A549 (cell line): Measurements from ENCODE around the gene WNT1. TPM values are rescaled to one million over a fixed set of nuclear protein-coding genes. Genes with fewer than 3 reads are reported as not detected.

Source experiments
- ATAC-seq, 2 experiments: fragments of 200-7000 bp in 1 of 2; fragments of >200 bp in 1 of 2; cut with Nextera tagmentation in 1 of 2; cut with Tn5 transposase in 1 of 2; 3 replicates each; pipeline versions ENCODE4 v1.8.0 to v1.9.1; 2018 to 2020; ENCODE audit warnings: mild to moderate bottlenecking in 1 of 2, moderate library complexity in 1 of 2
- CTCF ChIA-PET: fragments of 300-600 bp; sonication (Branson Sonifier 250); formaldehyde crosslinking; extraction: SDS; loops from one replicate; lab custom pipeline; 2021; ENCODE audit warnings: antibody characterized with exemption, inconsistent platforms; lab: Yijun Ruan, JAX
- POLR2A ChIA-PET: fragments of 350-600 bp; formaldehyde crosslinking; extraction: SDS; loops from one replicate; lab custom pipeline; 2021; ENCODE audit warnings: antibody characterized with exemption, inconsistent platforms; lab: Yijun Ruan, JAX
- DNase-seq, 2 experiments: peaks; one replicate each; pipeline versions ENCODE4 v3.0.0 to v3.0.0-alpha.2; 2011 to 2016; ENCODE audit warnings: low read depth in 1 of 2, low spot score in 1 of 2
- FAIRE-seq: peaks from 2 replicates; lab custom pipeline; 2011; peaks lifted over from hg19 to GRCh38; lab: Jason Lieb, UNC
- H3K27ac ChIP-seq, 2 experiments: fragments of >200 bp; sonication (Bioruptor Twin); formaldehyde crosslinking; 3 replicates each; pipeline ENCODE4 v1.5.1; 2016 to 2017
- H3K4me1 ChIP-seq: fragments of >200 bp; sonication (Bioruptor Twin); formaldehyde crosslinking; 3 replicates; pipeline ENCODE4 v1.6.1; 2016
- H3K4me2 ChIP-seq: fragments of >200 bp; sonication (Bioruptor Twin); formaldehyde crosslinking; 3 replicates; pipeline ENCODE4 v1.6.1; 2016
- H3K4me3 ChIP-seq: fragments of >200 bp; sonication (Bioruptor Twin); formaldehyde crosslinking; 3 replicates; pipeline ENCODE4 v1.5.1; 2016
- H3K9me3 ChIP-seq: fragments of >200 bp; sonication (Bioruptor Twin); formaldehyde crosslinking; 3 replicates; pipeline ENCODE4 v1.6.1; 2016
- ATOH8 ChIP-seq: fragments of 250-450 bp; sonication (Bioruptor Pico); IDR thresholded peaks from 2 replicates; pipeline ENCODE4 v1.5.0; 2020; ENCODE audit warnings: low read depth, mild to moderate bottlenecking, moderate library complexity
- CEBPB ChIP-seq, 2 experiments: fragments of >200 bp in 1 of 2; sonication (Bioruptor Twin) in 1 of 2; formaldehyde crosslinking in 1 of 2; IDR thresholded peaks; 2 replicates each; pipeline ENCODE4 v1.6.1; 2012 to 2016
- CHD2 ChIP-seq: fragments of 150-350 bp; IDR thresholded peaks from 2 replicates; pipeline ENCODE4 v1.6.1; 2014; ENCODE audit warnings: low read length; ENCODE audit not compliant: partially characterized antibody
- CHD4 ChIP-seq: fragments of 200-600 bp; sonication (generic); IDR thresholded peaks from 2 replicates; pipeline ENCODE4 v1.6.1; 2016; ENCODE audit warnings: antibody characterized with exemption, mild to moderate bottlenecking, borderline replicate concordance
- E2F6 ChIP-seq: IDR thresholded peaks from 2 replicates; pipeline ENCODE4 v1.6.1; 2012; ENCODE audit warnings: low read depth, borderline replicate concordance
- EHMT2 ChIP-seq: fragments of 200-600 bp; sonication (generic); IDR thresholded peaks from 2 replicates; pipeline ENCODE4 v1.6.1; 2016; ENCODE audit warnings: antibody characterized with exemption, low read depth, mild to moderate bottlenecking, moderate library complexity
- FOSL2 ChIP-seq, 2 experiments: fragments of 450-650 bp in 1 of 2; fragments of >200 bp in 1 of 2; sonication (Bioruptor Twin) in 1 of 2; formaldehyde crosslinking; IDR thresholded peaks; 2 replicates each; pipeline versions ENCODE4 v1.5.0 to v1.6.1; 2016 to 2020; ENCODE audit warnings: mild to moderate bottlenecking in 1 of 2, moderate library complexity in 1 of 2
- FOXS1 ChIP-seq: fragments of 250-450 bp; sonication (Bioruptor Pico); IDR thresholded peaks from 2 replicates; pipeline ENCODE4 v1.5.0; 2020; ENCODE audit warnings: mild to moderate bottlenecking, moderate library complexity
- HEYL ChIP-seq: fragments of 250-450 bp; sonication (Bioruptor Pico); IDR thresholded peaks from 2 replicates; pipeline ENCODE4 v1.8.0; 2021; ENCODE audit warnings: mild to moderate bottlenecking, moderate library complexity
- HMGXB4 ChIP-seq: fragments of 250-450 bp; sonication (Bioruptor Pico); IDR thresholded peaks from 2 replicates; pipeline ENCODE4 v1.5.0; 2021; ENCODE audit warnings: mild to moderate bottlenecking, moderate library complexity, borderline replicate concordance
- HOXA7 ChIP-seq: fragments of 250-450 bp; sonication (Bioruptor Pico); IDR thresholded peaks from 2 replicates; pipeline ENCODE4 v1.5.0; 2020; ENCODE audit warnings: mild to moderate bottlenecking, moderate library complexity
- JUN ChIP-seq, 2 experiments: fragments of >200 bp; sonication (Bioruptor Twin); formaldehyde crosslinking; IDR thresholded peaks; 2 replicates in 1 of 2; 3 replicates in 1 of 2; pipeline ENCODE4 v1.6.1; 2016 to 2017
- KDM5A ChIP-seq: fragments of 200-600 bp; sonication (generic); IDR thresholded peaks from 2 replicates; pipeline ENCODE4 v1.6.1; 2016; ENCODE audit warnings: antibody characterized with exemption, mild to moderate bottlenecking
- MAX ChIP-seq: IDR thresholded peaks from 2 replicates; pipeline ENCODE4 v1.6.1; 2012
- MAZ ChIP-seq: fragments of 150-350 bp; IDR thresholded peaks from 2 replicates; pipeline ENCODE4 v1.6.1; 2014; ENCODE audit warnings: antibody characterized with exemption, low read depth, low read length, borderline replicate concordance
- NFE2L2 ChIP-seq: fragments of 150-350 bp; conservative IDR thresholded peaks from 2 replicates; pipeline ENCODE4 v1.6.1; 2014; ENCODE audit warnings: low read length
- NPAS2 ChIP-seq: fragments of 250-450 bp; sonication (Bioruptor Pico); IDR thresholded peaks from 2 replicates; pipeline ENCODE4 v1.8.0; 2022; ENCODE audit warnings: mild to moderate bottlenecking, moderate library complexity, borderline replicate concordance
- NR3C1 ChIP-seq: fragments of >200 bp; sonication (Bioruptor Twin); formaldehyde crosslinking; IDR thresholded peaks from 3 replicates; pipeline ENCODE4 v1.6.1; 2017
- PBX3 ChIP-seq: IDR thresholded peaks from 2 replicates; pipeline ENCODE4 v1.6.1; 2012
- RAD21 ChIP-seq, 2 experiments: fragments of >200 bp in 1 of 2; sonication (Bioruptor Twin) in 1 of 2; formaldehyde crosslinking in 1 of 2; IDR thresholded peaks in 1 of 2; conservative IDR thresholded peaks in 1 of 2; 2 replicates in 1 of 2; 3 replicates in 1 of 2; pipeline ENCODE4 v1.6.1; 2012 to 2018; ENCODE audit warnings: inconsistent platforms in 1 of 2
- RARB ChIP-seq: fragments of 250-450 bp; sonication (Bioruptor Pico); IDR thresholded peaks from 2 replicates; pipeline ENCODE4 v1.8.0; 2021; ENCODE audit warnings: mild to moderate bottlenecking, moderate library complexity
- RCOR1 ChIP-seq: fragments of 150-350 bp; IDR thresholded peaks from 2 replicates; pipeline ENCODE4 v1.6.1; 2014; ENCODE audit warnings: antibody characterized with exemption, low read length, low read depth
- RNF2 ChIP-seq: fragments of 200-600 bp; sonication (generic); IDR thresholded peaks from 2 replicates; pipeline ENCODE4 v1.6.1; 2016; ENCODE audit warnings: low read depth, mild to moderate bottlenecking, antibody characterized with exemption, moderate library complexity, borderline replicate concordance
- SMC3 ChIP-seq: fragments of >200 bp; sonication (Bioruptor Twin); formaldehyde crosslinking; IDR thresholded peaks from 3 replicates; pipeline ENCODE4 v1.6.1; 2018; ENCODE audit warnings: inconsistent platforms
- SREBF2 ChIP-seq: fragments of 450-650 bp; IDR thresholded peaks from 2 replicates; pipeline ENCODE4 v1.6.1; 2014; ENCODE audit warnings: mild to moderate bottlenecking, moderate library complexity
- ZFP36 ChIP-seq: fragments of 450-650 bp; IDR thresholded peaks from 2 replicates; pipeline ENCODE4 v1.6.1; 2014; ENCODE audit warnings: borderline replicate concordance; ENCODE audit not compliant: partially characterized antibody
- ZSCAN20 ChIP-seq: fragments of 250-450 bp; sonication (Bioruptor Pico); IDR thresholded peaks from 2 replicates; pipeline ENCODE4 v1.8.0; 2022; ENCODE audit warnings: mild to moderate bottlenecking, moderate library complexity
- WGBS: methylation state at CpG from one replicate; pipeline ENCODE4 v1.1.6; 2017; ENCODE audit errors: missing lambda C conversion rate; 5-methylcytosine and 5-hydroxymethylcytosine counted together
- polyA plus RNA-seq, 4 experiments: library from polyadenylated mRNA; depleted of rRNA in 3 of 4; stranded (reverse); fragments of >200 nt; fragmentation: RNase III in 1 of 4; extraction: RNeasy Plus Mini Kit Qiagen cat#74134 plus additional on column Dnase treatment in 1 of 4; gene quantifications; 2 replicates in 3 of 4; 3 replicates in 1 of 4; pipeline ENCODE4 v1.2.3, GENCODE V29; 2011 to 2017

Gene WNT1
- polyA plus RNA-seq, 2 of the 4 experiments (the other 2 are of a cell fraction): not detected

- ATAC-seq (no peak), DNase-seq (no peak), FAIRE-seq (no peak)
- POLR2A ChIA-PET: interaction anchor here (1.1 to 1.4 kb wide), 2 partner anchors 12 to 21 kb away, joined by 3 to 5 read pairs; partner anchors contain the start of genes ARF3 and FKBP11
- no peak overlapping the region for H3K4me3 ChIP-seq
- no peaks in the 10 kb centered on the region for H3K9me3 ChIP-seq
- no peak for TF ChIP-seq FOXS1 (CRISPR knock-in tag)
- TF ChIP-seq PBX3: no peak
- TF ChIP-seq ATOH8 (CRISPR knock-in tag): no peak
- TF ChIP-seq NFE2L2: no peak
- TF ChIP-seq RARB (CRISPR knock-in tag): no peak
- TF ChIP-seq EHMT2: no peak
- TF ChIP-seq E2F6: no peak
- TF ChIP-seq HEYL: no peak
- TF ChIP-seq ZSCAN20 (CRISPR knock-in tag): no peak
- no peak for TF ChIP-seq JUN (IDR thresholded peaks at IDR 0.05)
- no peak for TF ChIP-seq CEBPB (IDR thresholded peaks at IDR 0.05)
- no peak for TF ChIP-seq HMGXB4
- no peak for TF ChIP-seq NPAS2 (CRISPR knock-in tag)
- no peak for TF ChIP-seq MAZ
- no peak for TF ChIP-seq RNF2
- TF ChIP-seq CHD4: no peak
- no peak for TF ChIP-seq SMC3
- no peak for TF ChIP-seq SREBF2
- no peak for TF ChIP-seq CHD2
- no peak for TF ChIP-seq ZFP36
- H3K4me2 ChIP-seq: no peak overlapping the region
- no peaks in the 10 kb centered on the region for H3K4me1 ChIP-seq
- H3K27ac ChIP-seq: no peak overlapping the region
- CTCF ChIA-PET: interaction anchor here (0.6 to 77.5 kb wide), 6 partner anchors 8 to 132 kb away, joined by 3 to 2584 read pairs (median 4); partner anchors contain the start of genes ARF3, DDN, FKBP11 and PRKAG1
Measured at GRCh38 chr12:48946205-48946604, 31.9 kb upstream of the WNT1 start.

GRCh38 chr12:48946943-48947342 is 31.2 kb upstream of the WNT1 start:
- Histone ChIP-seq H3K9me3 (no peaks in the 10 kb centered on the region), H3K4me1 (no peaks in the 10 kb centered on the region), H3K27ac (no peak overlapping the region), H3K4me3 (no peak overlapping the region), H3K4me2 (no peak overlapping the region)
- TF ChIP-seq FOSL2 (IDR thresholded peaks at IDR 0.05) (no peak), FOSL2 (CRISPR knock-in tag; IDR thresholded peaks at IDR 0.05) (no peak), HOXA7 (CRISPR knock-in tag) (no peak), NR3C1 (no peak), RCOR1 (no peak), ZSCAN20 (CRISPR knock-in tag) (no peak), RAD21 (conservative IDR thresholded peaks at IDR 0.05 in 1 of 2, IDR thresholded peaks at IDR 0.05 in 1 of 2) (no peak), MAX (no peak), RARB (CRISPR knock-in tag) (no peak), KDM5A (no peak)
- ATAC-seq (no peak), DNase-seq (no peak), FAIRE-seq (no peak)
- 87% methylated on average over 6 of the region's 6 CpGs for WGBS
- ChIA-PET CTCF (interaction anchor here (0.6 to 77.5 kb wide), 6 partner anchors 7 to 133 kb away, joined by 3 to 2584 read pairs (median 3); partner anchors contain the start of genes ARF3, DDN, FKBP11 and PRKAG1), POLR2A (interaction anchor here (1.4 kb wide), 1 partner anchor 11 kb away, joined by 5 read pairs; the partner anchor contains the start of gene ARF3)
